ENCODE measurements around the gene ADGRB3.

- TF ChIP-seq POLR2A (IDR thresholded peaks at IDR 0.05; ENCODE audit: low read length) (no peak), GATA1 (IDR thresholded peaks at IDR 0.05; ENCODE audit: low read depth, low read length) (no peak)
Observed at GRCh38 chr6:69084746-69085335, 449.8 kb downstream of the ADGRB3 start.
